HG03469 (cell line): ENCODE measurements around the gene SCYL3.

Experiments used
- ATAC-seq: cut with Tn5 transposase; IDR thresholded peaks from one replicate; pipeline ENCODE4 v1.9.1; 2021; ENCODE audit warnings: mild to moderate bottlenecking, moderate library complexity, moderate number of reproducible peaks; ENCODE audit not compliant: unreplicated experiment

Gene SCYL3

GRCh38 chr1:169901115-169901514 is 7.4 kb upstream of the SCYL3 start:
- ATAC-seq, result no peak

GRCh38 chr1:169900571-169900970 is 6.9 kb upstream of the SCYL3 start:
- ATAC-seq, result no peak

- ATAC-seq, result no peak
Measured at GRCh38 chr1:169899519-169900217, 6.0 kb upstream of the SCYL3 start.

GRCh38 chr1:169896013-169896412 is 2.3 kb upstream of the SCYL3 start:
- no peak for ATAC-seq

GRCh38 chr1:169894424-169895145 is 889 bp upstream of the SCYL3 start:
- no peak for ATAC-seq

- peak; percentile 31 for ATAC-seq
Measured at GRCh38 chr1:169892927-169893644, 610 bp downstream of the SCYL3 start.

- ATAC-seq, result no peak
Measured at GRCh38 chr1:169892176-169892926, 1.3 kb downstream of the SCYL3 start.

- ATAC-seq, result no peak
Measured at GRCh38 chr1:169891539-169891885, 2.2 kb downstream of the SCYL3 start.

GRCh38 chr1:169890761-169891538 is 2.7 kb downstream of the SCYL3 start:
- ATAC-seq, result no peak

GRCh38 chr1:169889871-169890270 is 3.8 kb downstream of the SCYL3 start:
- ATAC-seq, result no peak

- ATAC-seq, result no peak
Measured at GRCh38 chr1:169886931-169887330, 6.8 kb downstream of the SCYL3 start.

- no peak for ATAC-seq
Measured at GRCh38 chr1:169886422-169886821, 7.3 kb downstream of the SCYL3 start.

- no peak for ATAC-seq
Measured at GRCh38 chr1:169885207-169885606, 8.5 kb downstream of the SCYL3 start.

- ATAC-seq, result no peak
Measured at GRCh38 chr1:169884634-169885033, 9.1 kb downstream of the SCYL3 start.

- no peak for ATAC-seq
Measured at GRCh38 chr1:169882039-169882511, 11.6 kb downstream of the SCYL3 start.

GRCh38 chr1:169879034-169879840 is 14.5 kb downstream of the SCYL3 start:
- no peak for ATAC-seq

- no peak for ATAC-seq
Measured at GRCh38 chr1:169878498-169878897, 15.2 kb downstream of the SCYL3 start.

GRCh38 chr1:169877800-169878491 is 15.8 kb downstream of the SCYL3 start:
- no peak for ATAC-seq

GRCh38 chr1:169874229-169874628 is 19.5 kb downstream of the SCYL3 start:
- no peak for ATAC-seq
